WI38 (cell line): ENCODE results near the gene CIDEA.

Experiments
- H3K4me3 ChIP-seq: 2 replicates; pipeline ENCODE4 v1.5.1; 2011; ENCODE audit warnings: low read depth, mild to moderate bottlenecking, control low read depth, low read length
- TF ChIP-seq, protein P1 (sequence below): IDR thresholded peaks from 2 replicates; pipeline ENCODE4 v1.5.1; 2012; ENCODE audit warnings: low read depth, mild to moderate bottlenecking, control low read depth, low read length

CIDEA gene

DNA sequence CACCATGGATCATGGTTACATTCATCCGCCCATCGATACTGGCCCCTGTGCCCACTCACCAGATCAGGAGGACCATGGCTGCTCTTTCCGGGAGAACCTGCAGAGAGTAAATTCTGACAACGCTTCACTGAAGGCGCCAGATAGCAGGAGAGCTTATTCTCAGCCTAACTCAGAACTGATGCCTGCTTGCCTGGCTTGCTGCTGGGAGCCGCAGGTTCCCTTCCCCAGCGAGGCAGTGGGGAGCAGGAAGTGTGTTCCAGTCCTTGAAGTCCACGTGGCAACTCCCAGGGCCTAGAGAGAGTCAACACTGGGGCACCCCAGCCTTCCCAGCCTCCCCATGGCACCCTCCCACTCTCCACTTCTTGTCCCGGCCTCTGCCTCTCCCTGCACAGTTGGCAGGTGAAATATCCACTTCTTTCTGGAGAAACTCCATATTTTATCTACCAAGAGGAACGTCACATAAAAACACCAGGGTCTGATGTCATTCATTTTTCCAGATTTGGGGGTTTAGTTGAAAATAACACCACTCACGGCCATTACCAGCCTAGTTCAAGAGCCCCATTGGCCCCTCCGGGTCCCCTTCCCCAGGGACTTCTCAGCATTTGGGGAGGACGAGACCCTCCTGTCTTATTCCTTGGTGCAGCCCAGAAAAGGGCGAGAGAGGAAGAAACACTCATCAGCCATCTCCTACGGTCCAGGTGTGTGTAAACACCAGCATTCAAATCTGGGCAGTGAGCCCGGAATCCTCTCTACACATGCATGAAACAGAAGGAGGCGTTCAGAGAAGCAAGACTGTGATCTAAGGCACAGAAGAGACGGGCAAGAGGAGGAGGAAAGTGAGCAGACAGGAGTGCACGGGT, 50.4 kb downstream of the CIDEA start:
- TF ChIP-seq, protein P1, sequence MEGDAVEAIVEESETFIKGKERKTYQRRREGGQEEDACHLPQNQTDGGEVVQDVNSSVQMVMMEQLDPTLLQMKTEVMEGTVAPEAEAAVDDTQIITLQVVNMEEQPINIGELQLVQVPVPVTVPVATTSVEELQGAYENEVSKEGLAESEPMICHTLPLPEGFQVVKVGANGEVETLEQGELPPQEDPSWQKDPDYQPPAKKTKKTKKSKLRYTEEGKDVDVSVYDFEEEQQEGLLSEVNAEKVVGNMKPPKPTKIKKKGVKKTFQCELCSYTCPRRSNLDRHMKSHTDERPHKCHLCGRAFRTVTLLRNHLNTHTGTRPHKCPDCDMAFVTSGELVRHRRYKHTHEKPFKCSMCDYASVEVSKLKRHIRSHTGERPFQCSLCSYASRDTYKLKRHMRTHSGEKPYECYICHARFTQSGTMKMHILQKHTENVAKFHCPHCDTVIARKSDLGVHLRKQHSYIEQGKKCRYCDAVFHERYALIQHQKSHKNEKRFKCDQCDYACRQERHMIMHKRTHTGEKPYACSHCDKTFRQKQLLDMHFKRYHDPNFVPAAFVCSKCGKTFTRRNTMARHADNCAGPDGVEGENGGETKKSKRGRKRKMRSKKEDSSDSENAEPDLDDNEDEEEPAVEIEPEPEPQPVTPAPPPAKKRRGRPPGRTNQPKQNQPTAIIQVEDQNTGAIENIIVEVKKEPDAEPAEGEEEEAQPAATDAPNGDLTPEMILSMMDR = no peak
- no peak overlapping the region for H3K4me3 ChIP-seq

DNA sequence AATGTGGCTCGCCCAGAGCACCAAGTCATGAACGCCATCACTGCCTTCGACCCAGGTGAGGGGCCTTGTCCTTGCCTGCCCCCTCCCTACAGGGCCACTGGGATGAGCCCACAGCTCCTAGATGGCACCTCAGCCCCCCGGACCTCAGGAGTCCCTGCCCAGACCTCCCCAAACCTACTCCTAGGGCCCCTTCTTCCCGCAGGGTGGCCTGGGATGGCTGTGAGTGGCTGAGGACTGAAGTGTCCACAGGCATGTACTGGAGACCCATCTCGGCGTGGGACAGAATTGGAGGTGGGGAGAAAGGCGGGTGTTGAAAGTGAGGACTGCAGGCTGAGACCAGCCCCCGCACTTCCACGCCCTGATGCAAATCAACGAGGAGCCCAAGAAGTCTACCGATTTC, 51.0 kb downstream of the CIDEA start:
- TF ChIP-seq, protein P1 = no peak

DNA sequence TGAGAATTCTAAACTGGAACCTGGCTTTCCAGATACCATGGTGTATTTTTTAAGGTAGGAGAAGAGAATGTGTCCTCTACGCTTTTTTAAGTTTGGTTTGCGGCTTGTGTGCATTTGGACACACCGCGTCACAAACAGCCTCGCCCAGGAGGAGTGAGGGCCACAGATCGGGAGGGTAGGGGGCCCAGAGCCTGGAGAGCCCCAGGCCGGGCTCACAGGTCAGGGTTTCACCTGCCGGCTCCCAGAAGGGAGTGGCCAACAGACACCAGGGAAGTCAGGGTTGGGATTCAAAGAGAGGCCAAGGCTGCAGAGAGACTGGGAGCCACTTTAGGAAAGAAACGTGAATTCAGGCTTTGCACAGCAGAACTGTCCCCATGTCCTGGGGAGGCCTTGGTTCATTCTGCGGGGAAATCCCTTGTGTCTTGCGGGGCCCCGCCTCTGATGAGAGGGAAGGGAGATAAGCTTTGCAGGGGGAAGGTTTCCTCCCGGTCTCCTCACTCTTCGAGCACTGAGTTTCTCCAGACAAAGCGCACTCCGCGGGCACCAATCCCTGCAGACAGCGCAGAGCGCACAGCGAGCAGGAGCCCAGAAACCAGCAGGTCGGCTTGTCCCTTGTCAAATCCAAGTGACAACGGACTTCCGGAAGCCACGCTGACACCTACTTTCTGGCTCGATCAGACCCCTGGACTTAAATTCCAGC, 51.9 kb downstream of the CIDEA start:
- TF ChIP-seq, protein P1 = no peak
- H3K4me3 ChIP-seq = peak overlapping the region; percentile 90

More for the DNA sequence above, 51.0 kb downstream of the CIDEA start:
- no peak overlapping the region for H3K4me3 ChIP-seq

DNA sequence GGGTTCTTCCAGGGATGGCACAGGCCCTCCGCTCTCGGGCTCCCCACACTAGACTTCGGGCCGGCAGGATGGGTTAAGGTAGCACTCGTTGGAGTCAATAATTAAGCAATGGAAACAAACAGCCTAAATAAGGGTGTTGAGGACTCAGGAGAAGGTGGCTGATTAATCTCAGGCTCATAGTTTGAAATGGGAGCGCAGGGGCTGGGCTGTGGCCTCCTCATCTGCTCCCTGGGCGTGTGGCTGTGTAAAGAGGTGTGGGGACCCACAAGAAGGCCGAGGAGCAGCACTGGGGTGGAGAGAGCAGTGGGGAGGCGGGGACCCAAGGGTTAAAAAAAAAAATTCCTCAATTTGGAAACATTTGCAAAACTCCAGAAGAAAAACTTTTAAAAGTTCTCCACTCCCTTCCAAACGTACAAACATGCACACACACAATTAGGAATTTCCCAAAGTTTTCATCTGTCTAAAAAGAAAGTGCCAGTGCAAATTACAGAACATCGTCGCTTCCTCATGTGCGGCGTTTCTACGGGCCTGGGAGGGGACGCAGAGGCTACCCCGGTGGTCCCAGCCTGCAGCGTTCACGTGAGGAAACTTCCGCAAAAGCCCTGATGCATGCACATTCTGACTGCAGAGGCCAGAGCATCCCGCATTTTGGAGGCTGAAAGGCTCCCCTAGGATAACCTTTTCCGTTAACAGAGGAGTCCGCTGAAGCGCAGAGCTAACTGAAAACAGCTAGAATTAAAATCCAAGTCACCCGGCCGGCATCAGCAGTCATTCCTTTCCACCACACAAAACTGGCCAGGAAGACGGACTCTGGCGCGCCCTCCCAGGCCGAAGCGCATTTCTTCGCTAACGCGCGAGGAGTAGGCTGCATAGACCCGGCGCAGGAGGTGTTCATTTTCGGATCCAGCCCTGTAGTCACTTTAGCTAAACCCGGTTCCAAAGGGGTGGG, 52.9 kb downstream of the CIDEA start:
- TF ChIP-seq, protein P1 = no peak
- peak overlapping the region; percentile 90 for H3K4me3 ChIP-seq

DNA sequence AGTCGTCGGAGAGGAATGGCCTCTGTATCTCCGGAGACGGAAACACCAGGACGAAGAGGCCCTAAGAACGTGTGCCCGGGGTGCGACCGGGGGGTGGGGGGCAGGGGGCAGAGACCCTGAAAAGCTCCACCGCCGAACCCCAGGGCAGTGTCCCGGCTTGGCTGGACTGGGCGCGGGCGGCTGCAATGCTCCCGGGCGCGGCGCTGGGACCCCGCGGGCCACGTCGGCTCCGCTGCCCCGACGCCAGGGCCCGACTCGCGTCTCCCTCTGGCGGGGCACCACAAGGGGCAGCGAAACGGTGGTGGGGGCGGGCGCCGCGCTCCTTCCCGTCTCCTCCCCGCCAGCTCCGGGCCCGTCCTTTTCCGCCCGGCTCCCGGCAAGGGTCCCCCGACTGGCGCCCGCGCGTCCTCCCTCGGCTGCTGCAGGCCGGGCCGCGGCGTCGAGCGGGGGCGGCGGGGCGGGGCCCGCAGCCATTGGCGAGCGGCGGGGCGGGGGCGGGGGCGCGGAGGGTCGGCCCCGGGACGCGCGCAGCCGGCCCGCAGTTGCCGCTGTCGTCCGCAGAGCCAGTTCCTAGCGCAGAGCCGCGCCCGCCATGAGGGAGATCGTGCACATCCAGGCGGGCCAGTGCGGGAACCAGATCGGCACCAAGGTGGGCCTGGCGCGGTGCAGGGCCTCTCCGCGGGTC, 53.7 kb downstream of the CIDEA start, which contains the start of gene TUBB6:
Gene TUBB6 (plus strand): TSS at position 541 of the 685 bp plus-strand sequence. CDS start 52 bp downstream, at position 593.
- TF ChIP-seq, protein P1 = peak; percentile 9; the same call in 1 of the 2 replicates
- peak within 1 kb of the TSS; percentile 90 for H3K4me3 ChIP-seq

DNA sequence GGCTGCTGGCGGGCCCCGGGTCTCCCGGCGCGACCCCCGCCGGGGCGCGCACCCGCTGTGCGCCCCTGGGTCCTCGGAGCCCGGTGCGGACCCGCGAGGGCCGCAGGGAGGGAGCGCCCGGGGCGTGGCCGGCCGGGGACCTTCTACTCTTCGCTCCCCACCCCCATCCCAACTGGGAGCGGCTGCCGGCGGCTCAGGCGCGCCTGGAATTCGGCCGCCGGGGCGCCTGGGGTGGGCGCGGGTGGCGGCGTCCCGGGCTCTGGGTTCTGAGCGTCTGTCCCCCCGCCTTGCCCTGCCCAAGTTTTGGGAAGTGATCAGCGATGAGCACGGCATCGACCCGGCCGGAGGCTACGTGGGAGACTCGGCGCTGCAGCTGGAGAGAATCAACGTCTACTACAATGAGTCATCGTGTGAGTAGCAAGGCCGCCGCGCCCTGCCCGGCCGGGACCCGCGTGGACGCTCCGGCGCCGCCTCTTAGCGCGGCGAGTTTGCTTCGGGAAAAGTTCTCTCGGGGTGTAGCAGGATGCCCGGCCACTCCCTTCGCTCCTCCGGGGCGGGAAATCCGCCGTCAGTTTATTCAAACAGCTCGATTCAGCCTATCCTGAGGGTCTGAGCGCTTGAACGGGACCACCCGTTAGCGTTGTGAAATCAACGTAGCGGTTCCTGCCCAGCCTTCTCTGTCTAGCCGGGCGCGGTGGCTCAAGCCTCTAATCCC, 54.4 kb downstream of the CIDEA start:
- TF ChIP-seq, protein P1 = no peak
- peak overlapping the region; percentile 90 for H3K4me3 ChIP-seq
